ENCODE measurements around the gene DCTN1.

Gene DCTN1

GRCh38 chr2:74317701-74318100 lies 62.4 kb downstream of the DCTN1 start:
- Histone ChIP-seq H3K9ac (ENCODE audit: low read depth, low read length) (no peak overlapping the region), H3K9me3 (ENCODE audit: insufficient read depth, low read depth, low read length) (no peaks in the 10 kb centered on the region), H3K4me3 (ENCODE audit: low read length) (no peak overlapping the region), H3K4me1 (ENCODE audit: insufficient read depth, low read length) (no peaks in the 10 kb centered on the region), H3K36me3 (ENCODE audit: insufficient read depth, low read length) (no peaks in the 10 kb centered on the region), H3K27me3 (ENCODE audit: insufficient read depth, low read length) (no peaks in the 10 kb centered on the region), H3K27ac (ENCODE audit: low read depth, low read length) (no peak overlapping the region)

GRCh38 chr2:74316627-74317295 lies 63.4 kb downstream of the DCTN1 start:
- H3K36me3 ChIP-seq (ENCODE audit: insufficient read depth, low read length), result no peaks in the 10 kb centered on the region
- no peak overlapping the region for H3K4me3 ChIP-seq (ENCODE audit: low read length)
- H3K9ac ChIP-seq (ENCODE audit: low read depth, low read length), result no peak overlapping the region
- no peaks in the 10 kb centered on the region for H3K27me3 ChIP-seq (ENCODE audit: insufficient read depth, low read length)
- no peaks in the 10 kb centered on the region for H3K9me3 ChIP-seq (ENCODE audit: insufficient read depth, low read depth, low read length)
- 66% methylated on average over 6 of the region's 6 CpGs for WGBS
- H3K4me1 ChIP-seq (ENCODE audit: insufficient read depth, low read length), result no peaks in the 10 kb centered on the region
- H3K27ac ChIP-seq (ENCODE audit: low read depth, low read length), result no peak overlapping the region

DNA sequence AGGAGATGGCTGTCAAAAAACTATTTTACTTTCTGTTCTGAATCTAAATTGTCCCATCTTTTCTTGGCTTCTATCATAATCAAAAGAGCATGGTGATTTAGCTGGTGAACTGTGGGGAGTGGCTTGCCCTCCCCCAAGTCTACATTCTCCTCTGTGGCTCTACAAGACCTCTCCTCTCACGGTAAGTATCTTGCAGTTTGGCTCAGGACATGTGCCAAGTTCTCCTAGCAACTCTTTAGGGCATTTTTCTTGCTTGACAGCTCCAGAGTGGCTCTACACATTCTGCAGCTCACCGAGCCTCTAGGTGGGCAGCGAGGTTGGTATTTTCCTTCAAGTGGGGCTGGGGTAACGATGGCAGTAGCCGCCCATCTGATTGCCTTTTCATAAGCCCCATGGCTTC lies 66.0 kb downstream of the DCTN1 start:
- Histone ChIP-seq H3K27me3 (ENCODE audit: insufficient read depth, low read length) (no peaks in the 10 kb centered on the region), H3K4me1 (ENCODE audit: insufficient read depth, low read length) (no peaks in the 10 kb centered on the region), H3K9ac (ENCODE audit: low read depth, low read length) (no peak overlapping the region), H3K36me3 (ENCODE audit: insufficient read depth, low read length) (no peaks in the 10 kb centered on the region), H3K9me3 (ENCODE audit: insufficient read depth, low read depth, low read length) (no peaks in the 10 kb centered on the region), H3K4me3 (ENCODE audit: low read length) (no peak overlapping the region), H3K27ac (ENCODE audit: low read depth, low read length) (no peak overlapping the region)
- 87% methylated on average over 5 of the region's 5 CpGs for WGBS

- no peak overlapping the region for H3K9ac ChIP-seq (ENCODE audit: low read depth, low read length)
- no peaks in the 10 kb centered on the region for H3K36me3 ChIP-seq (ENCODE audit: insufficient read depth, low read length)
- H3K4me3 ChIP-seq (ENCODE audit: low read length), result no peak overlapping the region
- no peak overlapping the region for H3K27ac ChIP-seq (ENCODE audit: low read depth, low read length)
- no peaks in the 10 kb centered on the region for H3K4me1 ChIP-seq (ENCODE audit: insufficient read depth, low read length)
- no peaks in the 10 kb centered on the region for H3K9me3 ChIP-seq (ENCODE audit: insufficient read depth, low read depth, low read length)
- 90% methylated on average over 2 of the region's 2 CpGs for WGBS
- no peaks in the 10 kb centered on the region for H3K27me3 ChIP-seq (ENCODE audit: insufficient read depth, low read length)
These were observed 66.6 kb downstream of the DCTN1 start for GRCh38 chr2:74313497-74313896.

DNA sequence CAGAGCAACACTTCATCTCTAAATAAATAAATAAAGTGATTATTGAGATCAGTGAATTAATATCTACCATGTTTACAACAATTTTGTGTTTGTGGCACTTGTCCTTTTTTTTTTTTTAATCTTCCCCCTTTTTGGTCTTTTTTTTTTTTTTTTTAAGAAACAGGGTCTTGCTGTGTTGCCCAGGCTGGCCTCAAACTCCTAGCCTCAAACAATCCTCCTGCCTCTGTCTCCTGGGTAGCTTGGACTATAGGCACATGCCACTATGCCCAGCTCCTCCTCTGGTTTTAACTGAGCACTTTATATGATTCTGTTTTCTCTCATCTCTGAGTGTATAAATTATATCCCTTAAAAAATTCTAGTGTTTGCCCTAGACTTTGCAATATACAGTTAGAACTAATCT lies 67.2 kb downstream of the DCTN1 start:
- H3K27ac ChIP-seq (ENCODE audit: low read depth, low read length), result no peak overlapping the region
- no peaks in the 10 kb centered on the region for H3K4me1 ChIP-seq (ENCODE audit: insufficient read depth, low read length)
- no peak overlapping the region for H3K9ac ChIP-seq (ENCODE audit: low read depth, low read length)
- no peaks in the 10 kb centered on the region for H3K27me3 ChIP-seq (ENCODE audit: insufficient read depth, low read length)
- no peak overlapping the region for H3K4me3 ChIP-seq (ENCODE audit: low read length)
- no peaks in the 10 kb centered on the region for H3K36me3 ChIP-seq (ENCODE audit: insufficient read depth, low read length)
- no peaks in the 10 kb centered on the region for H3K9me3 ChIP-seq (ENCODE audit: insufficient read depth, low read depth, low read length)

Measured in HUES64 (cell line).